Activated naive CD8-positive, alpha-beta T cell treated with anti-CD3 and anti-CD28 coated beads, Interleukin-2, amount 50 U/mL, for 16 hours (primary cell): ENCODE data around the gene OMA1.
A peak's percentile ranks its signal among the peaks of the same experiment; 100 is the strongest.
"Not testable (repeated sequence)": the region's sequence is repeated elsewhere in the genome, so short reads cannot be mapped to it uniquely, and the experiment has no call there.

Experiments used
- DNase-seq: peaks from one replicate; pipeline ENCODE4 v3.0.0-alpha.2; 2020; ENCODE audit warnings: low read depth, low spot score

OMA1 gene

DNA sequence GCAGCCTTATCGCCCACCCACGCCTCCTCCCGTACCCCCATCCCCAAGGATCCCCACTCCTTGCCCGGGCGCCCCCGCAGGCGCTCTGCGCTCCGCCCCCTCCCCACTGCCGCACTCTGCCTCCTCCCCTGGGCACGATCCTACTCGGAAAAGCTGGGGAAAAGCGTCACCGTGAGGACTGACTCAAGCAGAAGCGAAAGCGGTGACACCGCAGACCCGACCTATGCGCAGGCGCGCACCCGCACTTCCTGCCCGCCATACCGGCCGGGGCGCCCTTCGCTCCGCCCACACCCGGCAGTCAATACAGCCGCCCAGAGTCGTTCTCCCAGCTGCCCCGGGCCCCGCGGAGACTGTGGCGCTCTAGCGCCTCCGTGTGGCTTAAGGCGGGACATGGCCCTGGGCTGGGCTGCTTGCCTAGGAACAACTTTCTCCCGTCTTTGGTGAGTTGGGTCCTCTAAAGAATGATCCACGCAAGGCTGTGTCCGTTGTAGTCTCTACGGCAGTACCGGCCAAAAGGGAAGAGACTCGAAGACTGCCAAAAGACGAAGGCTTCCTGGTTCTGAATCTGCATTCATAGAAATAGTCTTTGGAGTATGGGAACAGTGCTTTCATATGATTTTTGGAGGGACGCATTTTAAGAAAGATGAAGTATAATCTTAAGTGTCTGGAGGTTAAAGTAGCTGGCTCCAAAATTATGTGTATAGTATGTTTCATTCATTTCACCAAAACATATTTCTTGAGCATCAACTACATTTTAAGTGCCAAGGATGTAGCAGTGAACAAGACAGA is at the start of gene OMA1:
Gene OMA1 (minus strand): TSS at position 207 of the 789 bp plus-strand sequence. CDS start 7,432 bp downstream, outside the sequence.
- DNase-seq, result peak; percentile 96

GRCh38 chr1:58594546-58594945 is 48.0 kb upstream of the OMA1 start:
- DNase-seq, result no peak

DNA sequence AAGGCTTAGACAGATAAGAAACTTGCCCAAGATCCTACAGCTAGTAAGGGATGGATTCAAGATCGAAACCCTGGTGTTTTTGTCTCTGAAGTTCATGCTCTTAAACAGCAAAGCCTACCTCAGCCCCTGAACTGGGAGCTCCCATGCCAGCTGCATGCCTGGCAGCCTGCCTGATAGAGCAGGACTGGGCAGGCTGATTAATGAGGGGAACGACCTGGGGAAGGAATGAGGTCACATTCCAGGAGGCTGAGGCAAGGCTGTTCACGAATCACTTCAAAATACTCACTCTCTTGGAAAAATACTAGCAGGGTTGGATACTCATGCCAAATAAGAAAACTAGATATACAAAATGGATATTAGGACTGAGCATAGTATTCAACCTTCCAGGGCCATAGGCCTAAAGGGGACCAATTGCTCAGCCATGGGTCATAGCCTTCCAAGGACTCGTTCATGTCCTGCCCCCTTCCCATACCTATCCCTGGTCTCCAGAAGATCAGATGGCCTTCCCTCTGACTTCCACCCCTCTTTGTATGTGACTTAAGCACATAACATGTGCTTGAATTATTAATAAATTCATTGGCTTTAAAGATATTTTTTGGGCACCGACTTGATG is 46.1 kb upstream of the OMA1 start:
- no peak for DNase-seq

- DNase-seq, result no peak
Measured at GRCh38 chr1:58591806-58592205, 45.3 kb upstream of the OMA1 start.

DNA sequence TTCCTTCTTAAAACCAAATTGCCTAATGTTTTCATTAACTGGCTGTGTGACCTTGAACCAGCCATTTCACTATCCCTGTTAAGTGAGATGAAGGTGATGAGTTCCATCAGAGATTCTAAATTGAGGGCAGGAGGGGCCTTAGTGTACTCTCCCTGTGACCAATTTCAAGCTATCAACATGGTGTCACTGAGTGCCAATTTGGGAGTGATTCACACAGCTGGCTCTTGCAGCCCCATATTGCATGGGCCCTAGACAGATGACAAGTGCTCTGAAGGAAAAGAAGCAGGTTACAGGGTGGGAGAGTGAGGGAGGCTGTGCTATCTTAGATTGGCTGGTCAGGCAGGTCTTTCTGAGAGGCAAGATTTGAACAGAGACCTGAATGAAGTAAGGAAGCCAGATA is 43.5 kb upstream of the OMA1 start:
- no peak for DNase-seq

GRCh38 chr1:58588396-58588795 is 41.9 kb upstream of the OMA1 start:
- no peak for DNase-seq

- DNase-seq, result no peak
Measured at GRCh38 chr1:58587667-58588066, 41.1 kb upstream of the OMA1 start.

- no peak for DNase-seq
Measured at GRCh38 chr1:58586271-58586670, 39.7 kb upstream of the OMA1 start.

DNA sequence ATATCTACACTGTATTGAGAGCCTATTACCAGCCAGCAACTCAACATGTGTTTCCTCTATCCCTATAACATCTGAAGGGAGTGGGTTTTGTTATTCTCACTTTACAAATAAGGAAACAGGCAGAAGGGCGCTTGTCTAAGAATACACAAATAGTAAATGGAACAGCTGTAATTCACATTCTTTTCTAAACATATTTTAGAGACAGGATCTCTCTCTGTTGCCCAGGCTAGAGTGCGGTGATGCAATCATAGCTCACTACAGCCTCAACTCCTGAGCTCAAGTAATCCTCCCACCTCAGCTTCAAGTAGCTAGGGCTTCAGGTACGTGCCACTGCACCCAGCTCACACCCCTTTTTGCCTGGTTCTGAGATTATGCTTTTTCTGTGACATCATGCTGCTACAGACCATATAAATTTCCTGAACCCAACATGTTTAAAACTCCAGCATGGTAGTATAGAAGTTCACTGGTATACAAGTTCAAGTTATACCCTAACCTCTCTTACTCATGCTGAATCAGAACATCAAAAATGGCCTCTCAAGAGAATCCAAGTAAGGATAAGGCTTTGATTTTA is 39.1 kb upstream of the OMA1 start:
- no peak for DNase-seq

DNA sequence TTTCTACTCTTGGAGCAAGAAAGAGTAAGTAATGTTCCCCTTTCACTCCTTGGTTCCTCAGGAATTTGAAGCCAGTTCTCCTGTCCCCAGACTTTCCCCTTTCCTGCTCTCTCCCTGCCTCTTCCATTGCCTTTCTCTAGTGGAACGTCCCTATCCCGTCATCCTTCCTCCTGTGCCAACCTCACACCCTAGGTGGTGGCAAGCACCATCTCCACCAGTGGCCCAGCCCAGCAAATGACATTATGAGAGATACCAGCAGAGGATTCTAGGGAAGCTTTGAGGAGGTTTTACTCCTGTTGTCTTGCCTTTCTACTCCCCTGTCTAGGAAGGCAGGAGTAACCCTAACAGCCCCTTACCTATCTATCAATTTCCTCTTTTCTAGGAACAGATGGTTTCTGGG is 38.6 kb upstream of the OMA1 start:
- no peak for DNase-seq

DNA sequence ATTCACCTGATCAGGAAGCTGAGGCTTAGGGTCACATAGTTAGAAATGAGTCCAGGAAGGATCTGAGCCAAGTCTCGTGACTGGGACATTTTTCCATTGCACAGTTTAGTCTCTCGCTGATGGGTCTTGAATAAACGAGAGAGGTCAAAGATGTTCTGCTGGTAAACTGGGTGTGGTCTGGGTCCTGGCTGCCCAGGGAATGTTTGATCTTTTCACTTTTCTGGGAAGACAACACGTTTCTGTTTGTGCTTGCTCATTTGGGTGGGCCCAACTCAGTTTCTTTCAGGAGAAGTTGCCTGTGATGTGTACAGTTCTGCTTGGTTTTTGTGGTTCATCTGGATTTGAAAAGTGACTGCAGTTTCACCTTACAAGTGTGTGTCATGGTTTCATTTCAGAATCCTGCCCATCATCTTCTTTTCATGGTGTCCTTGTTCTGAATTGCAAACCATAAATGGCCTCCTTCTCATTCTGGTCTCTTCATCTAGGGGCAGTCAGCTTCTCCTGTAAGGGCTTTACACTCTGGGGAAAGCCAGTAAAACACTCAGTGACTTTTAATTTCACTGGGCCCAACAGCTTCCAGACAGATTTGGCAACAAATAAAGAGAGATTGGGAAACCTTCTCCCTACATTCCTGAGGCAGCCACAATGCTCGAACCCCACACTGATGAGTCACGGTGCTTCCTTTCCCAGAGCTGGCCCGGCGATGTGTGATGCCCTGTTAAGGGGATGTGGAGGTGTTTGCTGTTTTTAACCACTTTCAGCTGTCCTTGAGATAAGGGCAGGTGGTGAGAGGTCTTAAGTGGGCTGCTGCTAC is 37.8 kb upstream of the OMA1 start:
- DNase-seq, result no peak

DNA sequence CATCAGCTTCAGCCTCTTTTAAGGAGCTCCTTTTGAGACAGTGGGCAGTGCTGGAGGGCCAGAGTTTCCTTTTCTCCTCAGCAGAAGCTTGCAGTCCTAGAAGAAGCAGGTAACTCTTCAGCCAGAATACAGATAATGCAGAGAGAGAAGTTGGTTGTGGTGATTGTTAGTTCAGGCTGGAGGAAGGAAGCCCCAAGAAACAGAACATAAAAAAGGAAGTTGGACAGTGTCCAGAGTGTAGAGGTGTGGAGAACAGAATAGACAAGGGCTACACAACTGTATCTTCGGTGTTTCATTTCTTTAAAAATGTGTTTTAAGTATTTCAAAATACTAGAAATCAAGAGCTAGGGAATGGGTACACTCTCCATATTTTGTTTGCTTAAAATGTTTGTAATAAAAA is 37.0 kb upstream of the OMA1 start:
- DNase-seq, result no peak

- DNase-seq, result not testable (repeated sequence)
Measured at GRCh38 chr1:58582143-58582542, 35.6 kb upstream of the OMA1 start.

GRCh38 chr1:58581641-58582040 is 35.1 kb upstream of the OMA1 start:
- DNase-seq, result no peak

- no peak for DNase-seq
Measured at GRCh38 chr1:58580186-58580585, 33.7 kb upstream of the OMA1 start.

DNA sequence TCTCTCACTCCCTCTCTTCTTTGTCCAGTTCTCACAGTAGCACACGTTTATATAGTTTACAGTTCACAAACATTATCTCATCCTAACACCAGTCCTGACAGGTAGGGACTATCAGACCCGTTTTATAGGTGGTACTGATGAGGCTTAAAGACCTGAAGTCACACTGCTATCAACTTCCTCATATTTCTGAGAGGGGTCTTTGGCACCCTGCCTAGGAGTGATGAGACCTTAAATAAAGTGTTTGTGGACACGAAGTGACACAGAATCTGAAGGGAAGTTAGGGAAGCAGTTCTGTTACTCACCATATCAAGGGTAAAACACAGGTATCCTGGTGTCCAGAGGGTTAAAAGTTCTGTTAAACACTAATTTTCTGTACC is 31.1 kb upstream of the OMA1 start:
- DNase-seq, result no peak

DNA sequence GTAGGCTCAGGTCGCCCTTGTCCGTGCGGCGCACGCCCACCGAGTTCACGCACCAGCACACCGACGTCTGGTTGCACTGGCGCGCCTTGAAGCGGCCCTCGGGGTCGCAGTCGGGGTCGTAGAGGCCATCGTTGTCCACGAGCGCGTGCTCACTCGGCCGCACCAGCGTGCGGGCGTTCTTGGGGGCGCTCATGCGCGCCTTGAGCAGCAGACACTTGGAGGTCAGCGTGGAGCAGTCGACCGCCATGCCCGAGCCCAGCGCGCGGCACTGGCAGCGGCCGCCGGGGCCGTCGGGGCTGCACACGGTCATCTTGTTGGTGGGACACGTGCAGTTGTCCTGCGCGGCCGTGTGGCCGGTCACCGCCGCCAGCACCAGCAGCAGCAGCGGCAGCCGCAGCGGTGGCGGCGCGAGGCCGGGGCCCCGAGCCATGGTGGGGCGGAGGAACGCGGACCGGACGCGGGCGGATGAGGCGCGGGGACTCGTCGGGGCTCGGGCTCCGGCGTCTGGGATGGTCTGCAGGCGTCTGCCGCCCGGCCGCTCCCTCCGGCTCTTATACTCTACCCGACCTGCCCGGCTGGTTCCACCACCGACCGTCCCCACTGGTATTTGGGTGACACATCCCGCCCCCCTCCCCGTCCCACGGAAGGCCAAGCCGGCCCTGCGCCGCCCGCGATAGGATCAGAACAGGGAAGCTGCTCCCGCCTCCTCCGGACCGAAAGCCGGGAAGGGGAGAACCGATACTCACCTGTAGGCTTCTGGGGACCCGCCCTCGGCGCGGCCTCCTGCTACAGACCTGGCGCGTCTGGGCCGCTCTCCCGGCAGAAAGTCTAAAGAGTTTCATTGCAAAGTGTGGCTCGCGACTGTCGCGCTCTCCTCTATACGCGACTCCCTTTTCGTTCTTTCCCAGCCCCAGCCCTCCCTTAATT is 30.5 kb upstream of the OMA1 start, which contains the start of gene TACSTD2:
Gene TACSTD2 (minus strand): TSS at position 526 of the 927 bp plus-strand sequence. CDS start 96 bp downstream, at position 430.
- no peak for DNase-seq

- no peak for DNase-seq
Measured at GRCh38 chr1:58576325-58576726, 29.8 kb upstream of the OMA1 start.

GRCh38 chr1:58575551-58576324 is 29.2 kb upstream of the OMA1 start:
- DNase-seq, result no peak

DNA sequence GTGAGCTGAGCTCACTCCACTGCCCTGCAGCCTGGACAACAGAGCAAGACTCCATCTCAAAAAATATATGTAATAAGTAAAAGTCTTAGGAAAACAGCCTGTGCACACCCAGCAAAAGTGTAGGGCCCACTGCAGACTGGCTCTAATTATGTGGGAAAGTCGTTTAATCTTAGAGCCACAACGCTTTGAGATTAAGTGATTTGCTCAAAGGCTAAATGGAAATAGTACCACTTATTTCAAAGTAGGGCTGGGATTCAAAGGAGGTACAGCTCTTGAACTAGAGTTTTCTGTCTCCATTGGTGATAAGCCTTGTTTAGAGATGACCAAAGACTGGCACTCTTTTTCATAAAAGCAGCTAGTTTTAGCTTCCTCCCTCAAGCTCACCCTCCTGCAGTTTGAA is 28.3 kb upstream of the OMA1 start:
- no peak for DNase-seq
